OCI-LY3 (cell line): Measurements from ENCODE around the gene SMIM32.

Experiments
- CTCF ChIP-seq: fragments of 200-600, 300-600 bp; sonication (generic); IDR thresholded peaks from 2 replicates; pipeline ENCODE4 v1.5.1; 2014; ENCODE audit warnings: antibody characterized with exemption, low read length, low read depth
- EZH2phosphoT487 ChIP-seq: fragments of 200-600 bp; shearing (Covaris generic); IDR thresholded peaks from 2 replicates; pipeline ENCODE4 v1.6.1; 2018; ENCODE audit warnings: antibody characterized with exemption, mixed run types, low read depth

- TF ChIP-seq CTCF, result no peak
- TF ChIP-seq EZH2phosphoT487, result no peak
Measured at GRCh38 chr5:136157514-136157913, 35.4 kb downstream of the SMIM32 start.
